ENCODE measurements around the gene ASPHD1.
A peak's percentile ranks its signal among the peaks of the same experiment; 100 is the strongest.
"Not testable (repeated sequence)": the region's sequence is repeated elsewhere in the genome, so short reads cannot be mapped to it uniquely, and the experiment has no call there.

The ASPHD1 gene, protein sequence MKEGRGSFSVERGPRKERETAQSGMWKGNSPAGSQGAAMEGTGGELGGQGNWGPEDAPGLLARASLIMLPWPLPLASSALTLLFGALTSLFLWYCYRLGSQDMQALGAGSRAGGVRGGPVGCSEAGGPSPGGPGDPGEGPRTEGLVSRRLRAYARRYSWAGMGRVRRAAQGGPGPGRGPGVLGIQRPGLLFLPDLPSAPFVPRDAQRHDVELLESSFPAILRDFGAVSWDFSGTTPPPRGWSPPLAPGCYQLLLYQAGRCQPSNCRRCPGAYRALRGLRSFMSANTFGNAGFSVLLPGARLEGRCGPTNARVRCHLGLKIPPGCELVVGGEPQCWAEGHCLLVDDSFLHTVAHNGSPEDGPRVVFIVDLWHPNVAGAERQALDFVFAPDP

DNA sequence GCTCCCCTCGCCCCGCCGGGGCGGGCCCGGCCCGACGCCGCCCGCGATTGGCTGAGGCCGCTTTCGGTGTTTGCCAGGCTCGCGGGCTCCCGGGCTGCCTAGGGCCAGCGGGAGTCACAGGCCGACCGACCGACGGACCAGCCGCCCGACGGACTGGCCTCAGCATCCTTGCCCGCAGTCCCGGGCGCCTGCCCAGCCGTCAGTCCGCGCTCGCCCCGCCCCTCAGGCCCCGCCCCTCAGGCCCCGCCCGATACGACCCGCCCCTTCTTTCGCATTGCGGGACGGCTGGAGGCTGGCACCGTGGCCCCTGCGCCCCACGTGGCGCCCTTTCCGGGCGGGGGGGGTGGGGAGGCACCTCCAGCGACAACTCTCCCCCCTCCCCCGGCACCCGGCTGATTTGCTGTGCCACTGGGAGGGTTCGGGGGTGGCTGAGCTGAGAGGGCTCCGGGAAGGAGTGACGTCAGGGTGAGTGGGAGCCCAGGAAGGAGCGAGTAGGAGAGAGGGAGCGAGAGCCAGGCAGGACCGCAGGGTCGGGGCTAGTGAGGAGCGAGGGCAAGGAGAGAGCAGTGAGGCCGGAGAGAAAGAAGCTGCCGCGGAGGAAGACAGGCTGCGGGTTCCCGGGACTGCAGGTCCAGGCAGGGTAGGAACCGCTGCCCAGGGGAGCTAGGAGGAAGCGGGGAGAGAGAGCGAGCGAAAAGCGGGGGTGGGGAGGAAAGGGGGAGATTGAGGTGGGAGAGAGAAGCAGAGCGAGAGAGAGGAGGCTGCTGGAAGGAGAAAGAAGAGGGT lies at the start of gene ASPHD1:
ASPHD1 (plus strand) TSS at position 387 of the 786 bp plus-strand sequence. CDS start 484 bp downstream, outside the sequence.
- DNase-seq: peak; percentile 75

DNA sequence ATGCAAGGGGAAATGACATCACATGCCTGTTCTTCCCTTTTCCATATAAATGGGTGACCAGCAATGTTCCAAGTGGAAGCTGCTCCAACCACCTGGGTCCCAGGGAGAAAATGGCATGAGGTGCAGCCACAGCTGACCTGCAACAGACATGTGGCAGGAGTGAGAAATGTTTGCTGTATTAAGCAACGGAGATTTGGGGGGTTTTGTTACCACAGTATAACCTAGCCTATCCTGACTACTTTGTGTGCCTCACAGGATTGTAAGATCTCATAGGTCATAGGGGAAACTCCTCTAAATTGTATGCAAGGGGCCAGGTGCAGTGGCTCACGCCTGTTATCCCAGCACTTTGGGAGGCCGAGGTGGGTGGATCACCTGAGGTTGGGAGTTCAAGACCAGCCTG lies 49.3 kb upstream of the ASPHD1 start:
- no peak for DNase-seq

DNA sequence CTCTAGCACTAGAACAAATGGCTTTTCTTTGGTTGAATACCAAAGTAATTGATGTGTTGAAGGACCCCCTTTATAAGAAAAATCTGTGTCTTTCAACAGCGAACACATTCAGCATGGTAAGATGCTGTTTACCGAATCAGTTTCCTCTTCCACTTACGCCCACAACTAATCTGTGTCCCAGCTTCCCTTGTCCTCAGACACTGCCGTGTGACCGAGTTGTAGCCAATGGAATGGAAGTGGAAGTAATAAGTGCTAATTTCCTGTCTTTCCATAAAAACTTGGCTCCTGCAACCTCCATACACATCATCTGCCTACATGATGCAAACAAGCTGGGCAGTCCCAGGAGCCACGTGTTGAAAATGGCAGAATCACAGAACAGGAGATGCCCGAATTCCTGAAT lies 47.6 kb upstream of the ASPHD1 start:
- no peak for DNase-seq

DNA sequence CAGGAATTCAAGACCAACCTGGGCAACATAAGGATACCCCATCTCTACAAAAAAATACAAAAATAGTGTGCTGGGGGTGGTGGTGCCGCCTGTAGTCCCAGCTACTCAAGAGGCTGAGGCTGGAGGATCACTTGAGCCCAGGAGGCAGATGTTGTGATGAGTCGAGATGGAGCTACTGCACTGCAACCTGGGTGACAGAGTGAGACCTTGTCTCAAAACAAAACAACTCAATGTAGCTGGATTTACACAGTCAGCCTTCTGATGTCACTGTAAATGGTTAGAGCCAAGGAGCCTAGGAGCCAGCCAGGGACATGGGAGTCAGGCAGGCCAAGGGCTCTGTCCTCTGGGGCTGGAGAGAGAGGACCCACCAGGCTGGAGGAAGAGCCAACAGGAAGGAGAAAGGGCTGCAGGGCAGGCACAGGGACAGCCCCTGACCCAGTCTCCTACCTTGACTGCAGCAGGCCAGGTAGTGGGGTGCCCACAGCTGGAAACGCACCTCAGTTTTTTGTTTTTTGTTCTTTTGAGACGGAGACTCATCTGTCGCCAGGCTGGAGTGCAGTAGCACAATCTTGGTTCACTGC lies 45.7 kb upstream of the ASPHD1 start:
- DNase-seq: no peak

DNA sequence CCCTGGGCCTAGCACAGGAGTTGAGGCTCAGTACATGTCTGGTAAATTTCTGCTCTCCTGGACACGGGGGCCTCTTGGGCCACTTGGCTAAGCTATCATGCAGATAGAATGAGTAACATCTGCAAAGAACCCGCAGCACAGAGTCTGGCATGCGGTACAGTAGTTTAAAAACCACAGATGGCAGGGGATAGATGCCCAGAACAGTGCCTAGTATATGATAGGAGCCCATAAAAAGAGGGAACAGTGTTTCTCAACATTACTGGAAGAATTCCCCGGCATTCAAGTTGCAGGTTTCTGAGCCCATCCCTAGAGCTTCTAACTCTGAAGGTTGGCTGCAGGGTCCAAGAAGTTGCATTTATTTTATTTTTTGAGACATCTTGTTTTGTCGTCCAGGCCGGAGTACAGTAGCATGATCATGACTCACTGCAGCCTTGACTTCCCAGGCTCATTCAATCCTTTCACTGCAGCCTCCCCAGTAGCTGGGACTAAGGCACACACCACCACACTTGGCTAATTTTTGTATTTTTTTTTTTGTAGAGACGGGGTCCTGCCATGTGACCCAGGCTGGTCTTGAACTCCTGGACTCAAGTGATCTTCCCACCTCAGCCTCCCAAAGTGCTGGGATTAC lies 43.0 kb upstream of the ASPHD1 start:
- DNase-seq: no peak

DNA sequence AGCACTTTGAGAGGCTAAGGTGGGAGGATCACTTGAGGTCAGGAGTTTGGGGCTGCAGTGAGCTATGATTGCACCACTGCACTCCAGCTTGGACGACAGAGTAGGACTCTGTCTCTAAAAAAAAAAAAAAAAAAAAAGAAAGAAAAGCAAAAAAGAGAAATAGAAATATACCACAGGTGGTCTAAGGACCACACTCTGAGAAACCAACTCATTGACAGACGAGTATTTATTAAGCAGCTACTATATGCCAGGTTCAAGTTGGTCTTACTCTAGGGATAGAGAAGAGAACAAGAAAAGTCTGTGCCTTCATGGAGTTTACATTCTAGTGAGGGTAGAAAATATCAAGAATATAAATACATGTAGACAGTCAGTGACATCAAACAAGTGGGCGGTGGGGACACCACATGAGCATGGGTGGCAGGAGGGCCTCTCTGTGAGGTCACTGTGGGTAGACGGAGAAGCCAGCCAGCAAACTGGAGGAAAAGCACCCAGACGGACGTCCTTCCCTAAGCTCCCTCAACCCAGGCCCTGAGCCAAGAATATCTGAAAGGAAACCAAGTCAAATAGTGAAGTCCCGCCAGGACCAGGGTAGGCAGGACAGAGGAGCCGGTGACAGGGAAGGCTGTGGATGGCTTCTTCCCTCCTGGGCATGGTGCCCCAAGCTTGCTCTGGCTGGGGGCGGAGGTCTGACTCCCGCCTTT lies 42.0 kb upstream of the ASPHD1 start:
- no peak for DNase-seq

DNA sequence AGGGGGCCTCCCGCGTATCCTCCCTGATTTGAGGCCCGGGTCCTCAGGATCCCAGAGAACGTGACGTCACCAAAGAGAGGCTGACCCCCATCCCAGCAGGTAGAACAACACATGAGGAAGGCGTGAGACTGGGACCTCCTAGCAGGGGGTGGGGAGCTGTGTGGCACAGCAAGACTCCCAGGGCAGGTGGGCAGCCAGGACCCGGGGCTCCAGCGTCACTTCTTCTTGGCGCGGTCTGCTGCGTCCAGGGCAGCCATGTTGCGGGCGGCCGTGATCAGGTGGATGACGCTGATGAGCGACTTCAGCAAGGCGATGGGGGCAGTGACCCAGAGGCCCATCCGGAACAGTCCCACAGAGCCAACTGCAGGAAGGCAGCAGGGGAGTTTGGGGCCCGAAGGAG lies 41.3 kb upstream of the ASPHD1 start:
- DNase-seq: no peak

DNA sequence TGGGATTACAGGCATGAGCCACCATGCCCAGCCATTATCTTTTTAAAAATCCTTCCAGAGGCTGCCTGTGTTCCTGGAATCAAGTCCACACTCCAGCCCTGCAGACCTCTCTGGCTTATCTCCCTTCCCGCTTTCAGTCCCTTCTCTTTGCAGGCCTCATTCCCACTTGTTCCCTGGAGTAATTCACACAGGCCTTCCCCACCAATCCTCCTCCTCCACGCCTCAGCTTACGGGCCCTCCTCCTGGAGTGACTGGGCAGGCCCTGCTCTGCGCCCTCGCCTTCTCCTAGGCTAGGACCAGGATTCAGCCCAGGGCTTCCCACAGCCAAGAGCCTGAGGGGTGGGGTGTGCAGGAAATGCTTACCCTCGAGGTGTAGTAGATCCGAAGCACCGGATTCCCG lies 40.1 kb upstream of the ASPHD1 start:
- no peak for DNase-seq

DNA sequence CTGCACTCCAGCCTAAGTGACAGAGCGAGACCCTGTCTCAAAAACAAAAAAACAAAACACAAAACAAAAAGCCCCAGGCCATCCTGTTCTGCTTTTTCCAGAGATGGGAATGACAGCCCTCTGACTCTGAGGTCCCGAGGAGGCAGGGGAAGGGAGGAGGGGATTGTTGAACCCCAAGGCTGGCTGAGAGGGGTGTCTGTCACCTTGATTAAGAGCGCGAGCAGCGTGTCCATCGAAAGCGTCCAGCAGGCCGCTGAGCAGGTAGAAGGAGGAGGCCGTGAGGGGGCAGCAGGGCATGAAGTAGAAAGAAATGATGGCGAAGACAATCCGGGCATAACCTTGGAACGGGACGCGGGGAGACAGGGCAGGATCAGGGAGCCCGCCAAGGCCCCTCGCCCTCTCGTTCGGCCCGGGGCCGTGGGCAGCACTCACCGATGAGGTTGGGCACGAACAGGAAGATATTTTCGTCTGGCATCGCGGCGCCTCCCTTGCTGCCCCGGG lies 37.9 kb upstream of the ASPHD1 start:
- DNase-seq: no peak

DNA sequence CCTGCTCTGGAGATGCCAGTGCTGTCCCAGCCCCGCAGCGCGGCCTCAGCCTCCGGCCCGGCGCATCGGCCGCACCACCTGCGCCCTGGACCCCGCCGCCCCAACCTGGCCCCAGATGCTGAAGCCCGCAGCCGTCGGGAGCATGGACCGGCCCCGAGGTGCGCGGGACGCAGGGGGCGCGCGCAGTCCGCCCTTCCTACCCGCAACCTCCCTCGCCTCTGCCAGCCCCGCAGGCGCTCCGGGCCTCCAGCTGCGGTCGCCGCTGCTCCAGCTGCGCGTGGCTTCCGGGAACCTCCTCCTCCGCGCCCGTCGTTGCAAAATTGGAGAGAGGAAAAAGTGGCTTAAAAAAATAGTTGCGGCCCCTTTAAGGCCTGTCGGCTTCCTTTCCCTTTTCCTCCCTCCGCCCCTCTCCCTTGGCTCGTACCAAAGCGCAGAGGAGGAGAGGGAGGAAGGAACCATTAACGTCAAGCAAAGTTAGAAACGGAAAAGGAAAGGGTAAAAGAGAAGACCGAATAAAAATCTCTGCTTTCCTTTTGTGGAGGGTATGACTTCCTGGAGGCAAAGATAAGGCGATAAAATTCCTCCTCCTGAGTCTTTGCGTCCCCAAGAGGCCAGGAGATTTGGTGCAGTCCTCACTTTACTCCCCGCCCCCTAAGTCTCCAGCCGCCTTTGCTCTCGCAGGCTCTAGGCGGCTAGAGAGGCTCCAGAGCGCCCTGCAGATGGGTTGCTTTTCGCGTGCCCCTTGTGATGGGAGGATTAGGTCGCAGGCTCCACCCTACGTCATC lies 37.2 kb upstream of the ASPHD1 start, which contains the start of gene CDIPT:
CDIPT (minus strand) TSS at position 343 of the 785 bp plus-strand sequence. CDS start 369 bp downstream, outside the sequence.
- peak; percentile 96 for DNase-seq

DNA sequence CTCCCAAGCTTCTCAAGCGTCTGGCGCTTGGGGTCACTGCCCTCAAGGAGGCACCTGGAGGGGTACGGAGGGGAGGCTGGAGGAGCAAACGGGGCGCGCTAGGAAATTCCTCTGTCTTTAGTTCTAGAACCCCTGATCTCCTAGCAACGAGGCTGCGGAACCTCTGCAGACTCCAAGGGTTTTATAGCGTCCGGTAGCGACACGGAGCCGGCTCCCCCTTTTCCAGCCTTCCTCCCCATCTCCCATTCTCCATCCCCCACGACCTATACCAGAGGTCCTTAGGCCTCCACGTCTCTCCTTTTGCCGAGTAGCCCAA lies 36.7 kb upstream of the ASPHD1 start:
- no peak for DNase-seq

DNA sequence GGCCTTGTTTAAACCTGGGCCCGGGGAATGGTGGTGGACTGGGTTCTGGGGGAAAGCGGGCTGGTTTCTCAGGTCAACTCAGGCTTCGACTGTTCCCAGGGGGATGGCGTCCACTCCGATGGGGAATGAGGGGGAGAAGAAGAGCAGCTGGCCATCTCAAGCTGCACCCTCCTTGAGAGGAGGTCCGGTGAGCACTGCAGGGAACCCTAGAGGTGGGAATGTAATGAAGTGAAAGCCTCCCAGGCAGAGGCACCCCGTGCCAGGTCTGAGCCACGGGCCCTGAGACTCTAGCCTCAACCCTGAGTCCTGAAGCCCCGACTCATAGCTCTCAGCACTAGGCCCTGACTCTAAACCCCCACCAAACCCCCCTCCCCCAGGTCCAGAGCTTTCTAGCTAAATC lies 36.1 kb upstream of the ASPHD1 start:
- no peak for DNase-seq

DNA sequence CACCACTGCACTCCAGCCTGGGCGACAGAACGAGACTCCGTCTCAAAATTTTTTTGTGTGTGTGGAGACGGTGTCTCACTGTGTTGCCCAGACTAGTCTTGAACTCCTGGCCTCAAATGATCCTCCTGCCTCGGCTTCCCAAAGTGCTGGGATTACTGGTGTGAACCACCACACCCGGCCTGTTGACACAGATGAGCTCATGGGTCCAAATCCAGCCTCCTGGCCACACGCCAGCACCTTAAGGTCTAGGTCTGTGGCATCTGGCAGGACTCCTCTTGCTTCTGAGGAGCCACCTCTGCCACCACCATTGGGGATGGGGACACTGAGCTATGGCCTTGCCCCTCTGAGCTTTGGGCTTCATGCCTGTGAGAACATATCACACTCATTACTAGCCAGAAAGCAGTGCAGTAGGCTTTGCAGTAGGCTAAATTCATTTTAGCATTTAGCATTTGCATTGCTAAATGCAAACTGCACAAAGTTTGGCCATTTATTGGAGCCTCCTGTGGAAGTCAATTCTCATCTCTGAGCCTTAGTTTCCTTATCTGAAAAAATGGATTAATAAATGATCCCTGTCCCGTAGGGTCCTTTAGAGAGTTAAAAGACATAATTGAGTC lies 31.8 kb upstream of the ASPHD1 start:
- DNase-seq: no peak

DNA sequence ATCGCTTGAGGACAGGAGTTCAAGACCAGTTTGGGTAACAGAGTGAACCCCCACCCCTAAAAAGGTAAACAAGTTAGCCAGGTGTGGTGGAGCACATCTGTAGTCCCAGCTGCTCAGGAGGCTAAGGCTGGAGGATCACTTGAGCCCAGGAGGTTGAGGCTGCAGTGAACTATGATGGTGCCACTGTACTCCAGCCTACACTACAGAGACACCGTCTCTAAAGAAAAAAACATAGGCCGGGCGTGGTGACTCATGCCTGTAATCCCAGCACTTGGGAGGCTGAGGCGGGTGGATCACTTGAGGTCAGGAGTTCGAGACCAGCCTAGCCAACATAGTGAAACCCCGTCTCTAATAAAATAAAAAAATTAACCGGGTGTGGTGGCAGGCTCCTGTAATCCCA lies 31.2 kb upstream of the ASPHD1 start:
- DNase-seq: not testable (repeated sequence)

DNA sequence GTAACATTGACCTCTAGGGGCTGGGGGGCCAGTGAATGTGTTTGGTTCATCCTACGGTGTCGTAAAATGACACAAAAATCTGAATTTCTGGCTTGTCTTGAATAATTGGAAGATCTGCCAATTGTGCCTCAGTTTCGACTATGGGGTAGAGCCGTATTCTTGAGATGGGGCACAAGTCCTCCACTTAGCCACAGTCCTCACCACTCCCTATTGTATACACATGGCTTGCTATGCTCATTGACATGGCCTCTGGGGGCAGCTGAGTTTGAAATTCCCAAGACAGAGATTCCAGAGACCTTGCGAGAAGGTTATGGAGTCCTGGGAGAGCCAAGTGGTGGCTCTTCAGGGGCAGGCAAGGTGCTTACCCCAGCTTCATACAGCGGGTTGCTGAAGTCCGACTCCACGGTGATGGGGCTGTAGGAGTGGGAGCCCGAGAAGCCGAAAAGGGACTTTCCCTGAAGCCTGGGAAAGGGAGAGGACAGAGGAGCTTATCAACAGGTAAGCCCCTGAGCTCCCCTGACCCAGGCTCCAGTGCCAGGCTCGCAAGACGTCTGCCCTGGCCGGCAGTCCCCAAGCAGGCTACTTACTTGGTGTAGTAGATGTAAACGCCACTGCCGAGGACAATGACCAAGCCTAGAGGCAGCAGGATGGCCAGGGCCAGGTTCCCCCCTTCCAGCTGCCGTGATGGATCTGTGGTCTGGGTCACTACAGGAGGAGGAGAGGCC lies 28.3 kb upstream of the ASPHD1 start:
- DNase-seq: no peak

DNA sequence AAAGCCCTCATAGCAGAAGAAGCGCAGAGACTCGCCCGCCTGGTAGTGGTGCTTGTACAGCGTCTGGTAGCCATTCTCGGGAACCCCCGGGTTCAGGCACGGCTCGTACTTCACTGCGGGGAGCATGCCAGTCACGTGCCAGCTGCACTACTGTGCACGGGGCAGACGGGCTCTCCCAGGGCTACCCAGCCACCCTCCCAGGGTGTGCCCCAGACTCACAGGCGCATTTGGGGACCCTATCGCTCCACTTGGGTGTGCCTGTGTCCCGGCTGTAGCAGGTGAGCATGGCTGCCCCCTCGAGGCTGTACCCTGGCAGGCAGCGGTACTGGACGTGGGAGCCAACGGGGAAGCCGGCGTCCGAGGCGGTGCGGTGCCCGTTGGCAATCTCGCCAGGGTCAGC lies 27.0 kb upstream of the ASPHD1 start:
- DNase-seq: no peak

DNA sequence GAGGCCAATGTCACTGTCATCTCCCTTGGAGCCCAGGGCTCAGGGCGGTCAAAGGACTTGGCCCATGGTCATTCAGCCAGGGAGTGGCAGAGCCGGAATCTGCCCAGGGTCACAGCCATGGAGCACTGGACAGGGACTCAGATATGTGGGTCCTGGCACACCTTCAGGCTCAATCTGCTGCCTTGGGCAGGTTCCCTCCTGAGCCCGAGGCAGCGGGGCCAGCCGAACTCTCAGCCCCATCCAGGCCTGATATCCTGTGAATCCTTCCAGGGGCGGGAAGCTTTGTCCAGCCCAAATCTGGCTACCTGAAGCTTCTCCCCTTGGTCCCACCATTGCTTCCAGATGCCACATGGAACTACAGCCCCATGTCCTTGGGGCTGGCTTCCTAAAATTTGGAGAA lies 25.1 kb upstream of the ASPHD1 start:
- DNase-seq: no peak

DNA sequence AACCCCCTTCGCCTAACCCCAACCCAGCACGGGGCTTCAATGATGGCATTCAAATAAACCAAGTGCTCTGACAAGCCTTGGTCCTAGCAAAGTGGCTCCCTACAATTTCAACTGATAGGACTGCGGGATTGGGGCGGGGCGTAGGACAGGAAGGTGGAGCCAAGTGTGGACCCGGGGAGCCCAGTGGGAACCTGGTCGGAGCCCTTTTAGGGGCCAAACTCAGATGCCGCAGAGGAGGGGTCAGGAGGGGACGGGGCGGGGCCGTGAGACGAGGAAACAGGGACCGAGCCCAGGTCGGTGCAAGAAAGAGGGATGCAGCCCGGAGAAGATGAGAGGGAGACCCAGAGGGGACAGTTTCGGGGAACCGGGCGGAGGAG lies 24.1 kb upstream of the ASPHD1 start:
- no peak for DNase-seq

DNA sequence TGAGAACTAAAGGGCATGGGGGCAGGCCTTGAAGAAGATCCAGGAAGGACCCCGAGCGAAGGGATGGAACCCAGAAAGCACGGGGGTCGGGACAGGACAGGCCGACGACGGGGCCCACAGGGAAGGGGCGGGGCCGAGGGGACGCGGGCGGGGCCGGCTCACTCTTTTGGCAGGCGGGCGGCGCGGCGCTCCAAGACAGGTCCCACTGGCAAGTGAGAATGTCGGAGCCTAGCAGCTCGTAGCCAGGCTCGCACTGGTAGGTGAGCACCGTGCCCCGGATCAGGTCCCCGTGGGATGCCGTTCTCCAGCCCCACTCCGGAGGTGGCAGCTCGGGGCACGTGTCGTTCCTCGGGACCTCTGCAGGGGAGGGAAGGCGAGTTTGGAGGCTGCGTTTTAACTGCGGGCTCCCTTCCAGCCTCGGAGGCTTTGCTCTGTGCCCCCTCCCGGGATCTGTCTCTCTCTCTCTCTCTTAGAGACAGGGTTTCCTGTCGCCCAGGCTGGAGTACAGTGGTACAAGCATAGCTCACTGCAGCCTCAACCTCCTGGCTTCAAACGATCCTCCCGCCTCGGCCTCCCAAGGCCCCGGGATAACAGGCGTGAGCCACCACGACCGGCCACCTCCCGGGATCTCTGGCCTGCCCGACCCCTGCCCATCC lies 23.6 kb upstream of the ASPHD1 start:
- DNase-seq: peak; percentile 28
